Measurements from ENCODE around the gene EIF4E1B. TPM values are rescaled to one million over a fixed set of nuclear protein-coding genes. Genes with fewer than 3 reads are reported as not detected.
A peak's percentile ranks its signal among the peaks of the same experiment; 100 is the strongest.

The EIF4E1B gene
- total RNA-seq, 4 donors from 2014 or later, result not detected

GRCh38 chr5:176646707-176647029 is 16.2 kb downstream of the EIF4E1B start:
- ATAC-seq, result no peak

GRCh38 chr5:176647030-176647842 is 16.8 kb downstream of the EIF4E1B start, which contains the start of gene TSPAN17:
TSPAN17 (plus strand) TSS chr5:176647484; CDS start chr5:176647616, 132 bp downstream.
- no peaks in the 10 kb centered on the region for H3K9me3 ChIP-seq
- H3K27ac ChIP-seq, result peak within 1 kb of the TSS; percentile 24 to 85 (median 79)
- peak; percentile 97 for ATAC-seq
- WGBS, 2 donors (ENCODE audit: low coverage in 1 of 2), result no CpG with 5 or more reads among the region's 63 CpGs
- peaks cover 0 to 45% (median 12%) of the 10 kb centered on the region in 3 donors for H3K4me1 ChIP-seq
- TF ChIP-seq POLR2AphosphoS5 (IDR thresholded peaks at IDR 0.05) (peak; percentile 44), CTCF (IDR thresholded peaks at IDR 0.05) (peak in 3 of 4 experiments; percentile 4 to 52 (median 10)), EP300 (IDR thresholded peaks at IDR 0.05) (no peak), POLR2A (IDR thresholded peaks at IDR 0.05) (peak; percentile 67 to 72)
- no peaks in the 10 kb centered on the region for H3K36me3 ChIP-seq
- peaks cover 8% of the 10 kb centered on the region for H3K27me3 ChIP-seq
- peak within 1 kb of the TSS; percentile 49 to 65 for H3K4me3 ChIP-seq

More at GRCh38 chr5:176646707-176647029, 16.2 kb downstream of the EIF4E1B start:
- peak overlapping the region; percentile 21 to 85 (median 79) for H3K27ac ChIP-seq
- no peak for TF ChIP-seq CTCF (IDR thresholded peaks at IDR 0.05)
- no peak for TF ChIP-seq POLR2AphosphoS5 (IDR thresholded peaks at IDR 0.05)
- TF ChIP-seq POLR2A (IDR thresholded peaks at IDR 0.05), result no peak
- TF ChIP-seq EP300 (IDR thresholded peaks at IDR 0.05), result no peak
- no peaks in the 10 kb centered on the region for H3K36me3 ChIP-seq
- H3K4me3 ChIP-seq, result peak overlapping the region; percentile 17 to 65
- no peaks in the 10 kb centered on the region for H3K9me3 ChIP-seq
- H3K27me3 ChIP-seq, result peaks cover 8% of the 10 kb centered on the region
- no CpG with 5 or more reads among the region's 11 CpGs for WGBS, 2 donors (ENCODE audit: low coverage in 1 of 2)
- H3K4me1 ChIP-seq, result peaks cover 0 to 45% (median 12%) of the 10 kb centered on the region in 3 donors

- TF ChIP-seq EP300 (IDR thresholded peaks at IDR 0.05) (no peak), POLR2A (IDR thresholded peaks at IDR 0.05) (no peak)
- no peak for ATAC-seq
- Histone ChIP-seq H3K4me1 (peaks cover 0 to 45% (median 12%) of the 10 kb centered on the region in 3 donors), H3K9me3 (no peaks in the 10 kb centered on the region), H3K27ac (peak overlapping the region in 3 of 4 donors; percentile 78 to 85 (median 80)), H3K4me3 (peak overlapping the region; percentile 49 to 65), H3K36me3 (peaks cover 0 to 7% of the 10 kb centered on the region in 2 donors), H3K27me3 (peaks cover 3% of the 10 kb centered on the region)
- WGBS, 2 donors (ENCODE audit: low coverage in 1 of 2), result 20% methylated on average over 2 of the region's 20 CpGs; no CpG with 5 or more reads in 1 of the 2 donors
These were observed 17.5 kb downstream of the EIF4E1B start for GRCh38 chr5:176647843-176648473.

- 69 to 79% methylated on average over 7 to 8 of the region's 15 CpGs for WGBS, 2 donors (ENCODE audit: low coverage in 1 of 2)
- no peak for ATAC-seq
- TF ChIP-seq CTCF (IDR thresholded peaks at IDR 0.05) (no peak), EP300 (IDR thresholded peaks at IDR 0.05) (no peak), POLR2A (IDR thresholded peaks at IDR 0.05) (no peak), POLR2AphosphoS5 (IDR thresholded peaks at IDR 0.05) (no peak)
- H3K36me3 ChIP-seq, result peaks cover 0 to 14% of the 10 kb centered on the region in 2 donors
- no peaks in the 10 kb centered on the region for H3K27me3 ChIP-seq
- H3K9me3 ChIP-seq, result no peaks in the 10 kb centered on the region
- peak overlapping the region in 1 of 2 donors; percentile 65 for H3K4me3 ChIP-seq
- H3K4me1 ChIP-seq, result peaks cover 0 to 45% (median 12%) of the 10 kb centered on the region in 3 donors
- H3K27ac ChIP-seq, result peak overlapping the region in 3 of 4 donors; percentile 78 to 85 (median 80)
These were observed 18.2 kb downstream of the EIF4E1B start for GRCh38 chr5:176648474-176649194.

GRCh38 chr5:176650354-176650884 is 19.9 kb downstream of the EIF4E1B start:
- TF ChIP-seq POLR2AphosphoS5 (IDR thresholded peaks at IDR 0.05) (no peak), EP300 (IDR thresholded peaks at IDR 0.05) (no peak), POLR2A (IDR thresholded peaks at IDR 0.05) (no peak), CTCF (IDR thresholded peaks at IDR 0.05) (no peak)
- no peaks in the 10 kb centered on the region for H3K9me3 ChIP-seq
- H3K27ac ChIP-seq, result no peak overlapping the region
- WGBS, 2 donors (ENCODE audit: low coverage in 1 of 2), result 73 to 78% methylated on average over 4 to 7 of the region's 8 CpGs
- no peaks in the 10 kb centered on the region for H3K27me3 ChIP-seq
- no peak for ATAC-seq
- H3K36me3 ChIP-seq, result peaks cover 0 to 31% of the 10 kb centered on the region in 2 donors
- H3K4me1 ChIP-seq, result peaks cover 0 to 45% (median 12%) of the 10 kb centered on the region in 3 donors
- no peak overlapping the region for H3K4me3 ChIP-seq
